ENCODE measurements around the gene MSANTD2.

MSANTD2 gene

DNA sequence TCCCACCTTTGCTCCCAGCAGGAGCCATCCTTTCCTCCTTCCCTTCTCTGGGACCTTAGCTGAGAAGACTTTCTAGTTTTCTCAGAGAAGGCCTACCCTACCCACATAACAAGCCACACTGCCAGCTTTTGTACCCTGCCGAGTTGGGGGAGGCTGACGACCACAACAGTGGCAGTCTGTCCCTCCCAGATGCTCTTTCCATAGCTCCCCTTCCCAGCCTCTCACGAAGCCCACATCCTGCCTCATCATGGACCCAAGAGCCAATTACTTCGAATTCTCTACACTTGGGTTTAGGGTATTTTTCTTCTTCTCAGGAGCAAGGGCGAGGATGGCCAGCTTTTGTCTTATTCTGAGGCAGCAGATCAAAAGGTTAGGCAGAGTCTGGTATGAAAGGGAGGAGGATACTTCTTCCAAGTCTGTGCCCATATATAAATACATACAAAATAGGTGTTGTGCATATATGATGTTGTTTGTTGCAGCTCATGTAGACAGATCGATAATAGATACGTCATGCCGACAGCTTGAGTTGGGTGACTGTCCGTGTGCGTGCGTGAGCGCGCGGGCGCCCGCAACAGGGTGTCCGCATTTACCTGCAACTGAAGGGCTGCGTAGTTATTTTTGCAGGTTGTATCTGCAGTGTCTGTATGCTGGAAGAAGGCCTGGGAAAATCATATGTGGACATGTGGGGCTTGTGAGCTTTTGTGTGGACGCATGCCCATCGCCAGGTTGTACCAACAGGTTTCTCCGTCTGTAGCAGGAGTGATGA lies 61.3 kb downstream of the MSANTD2 start:
- no peak for DNase-seq (ENCODE audit: low read depth)
- peak overlapping the region; percentile 39 for H3K4me3 ChIP-seq (ENCODE audit: low read length)
- TF ChIP-seq, protein P1, sequence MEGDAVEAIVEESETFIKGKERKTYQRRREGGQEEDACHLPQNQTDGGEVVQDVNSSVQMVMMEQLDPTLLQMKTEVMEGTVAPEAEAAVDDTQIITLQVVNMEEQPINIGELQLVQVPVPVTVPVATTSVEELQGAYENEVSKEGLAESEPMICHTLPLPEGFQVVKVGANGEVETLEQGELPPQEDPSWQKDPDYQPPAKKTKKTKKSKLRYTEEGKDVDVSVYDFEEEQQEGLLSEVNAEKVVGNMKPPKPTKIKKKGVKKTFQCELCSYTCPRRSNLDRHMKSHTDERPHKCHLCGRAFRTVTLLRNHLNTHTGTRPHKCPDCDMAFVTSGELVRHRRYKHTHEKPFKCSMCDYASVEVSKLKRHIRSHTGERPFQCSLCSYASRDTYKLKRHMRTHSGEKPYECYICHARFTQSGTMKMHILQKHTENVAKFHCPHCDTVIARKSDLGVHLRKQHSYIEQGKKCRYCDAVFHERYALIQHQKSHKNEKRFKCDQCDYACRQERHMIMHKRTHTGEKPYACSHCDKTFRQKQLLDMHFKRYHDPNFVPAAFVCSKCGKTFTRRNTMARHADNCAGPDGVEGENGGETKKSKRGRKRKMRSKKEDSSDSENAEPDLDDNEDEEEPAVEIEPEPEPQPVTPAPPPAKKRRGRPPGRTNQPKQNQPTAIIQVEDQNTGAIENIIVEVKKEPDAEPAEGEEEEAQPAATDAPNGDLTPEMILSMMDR (IDR thresholded peaks at IDR 0.05; ENCODE audit: insufficient read depth, low read depth, low read length, missing control alignments): no peak

DNA sequence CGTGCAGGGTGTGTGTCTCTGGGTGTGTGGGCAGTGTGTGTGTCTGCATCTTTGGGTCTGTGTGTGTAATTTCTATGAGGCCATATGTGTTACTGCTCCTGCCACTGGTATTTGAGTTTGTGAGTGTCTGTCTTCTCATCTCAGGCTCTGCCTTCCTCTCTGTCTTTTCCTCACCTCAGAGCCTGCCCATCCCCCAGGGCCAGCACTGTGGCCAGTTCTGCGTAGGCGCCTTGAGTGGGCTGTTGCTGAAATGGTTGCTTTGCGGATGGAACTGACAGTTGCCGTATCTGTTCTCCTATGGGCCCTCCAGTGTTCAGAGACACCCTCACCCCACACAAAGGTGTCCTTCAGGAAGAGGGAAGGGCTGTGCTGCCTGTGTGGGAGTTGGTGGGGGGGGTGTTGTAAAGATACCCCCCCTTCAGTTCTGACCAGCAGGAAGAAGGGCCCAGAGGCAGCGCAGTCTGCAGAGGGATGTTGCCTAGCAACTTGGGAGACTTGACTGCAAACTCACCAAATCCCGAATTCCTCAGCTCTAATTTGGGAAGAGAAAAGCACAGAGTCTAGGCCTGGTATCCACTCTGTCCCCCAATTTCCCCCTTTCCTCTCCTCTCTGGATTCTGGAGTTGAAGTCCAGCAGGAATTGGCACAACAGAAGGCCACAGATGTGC lies 62.4 kb downstream of the MSANTD2 start:
- TF ChIP-seq, protein P1 (IDR thresholded peaks at IDR 0.05; ENCODE audit: insufficient read depth, low read depth, low read length, missing control alignments): no peak
- H3K4me3 ChIP-seq (ENCODE audit: low read length): no peak overlapping the region
- DNase-seq (ENCODE audit: low read depth): no peak

DNA sequence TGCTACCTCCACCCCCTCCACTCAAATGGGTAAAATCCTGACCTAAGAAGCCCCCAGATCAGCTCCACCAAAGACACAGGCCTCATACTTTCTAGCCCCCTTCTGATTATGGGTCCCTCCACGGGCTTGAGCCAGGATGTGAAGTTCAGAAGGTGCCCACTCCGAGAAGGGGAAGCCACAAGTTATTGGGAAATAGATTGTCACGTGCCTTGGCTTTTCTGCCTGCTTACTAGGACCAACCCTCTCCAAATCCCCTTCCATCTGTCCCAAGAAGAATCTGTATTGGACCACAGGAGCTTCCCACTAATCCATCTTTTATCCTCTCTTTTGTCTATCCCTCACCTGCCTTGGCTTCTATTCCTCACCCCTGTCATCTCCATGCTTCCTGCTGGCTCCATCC lies 63.5 kb downstream of the MSANTD2 start:
- no peak overlapping the region for H3K4me3 ChIP-seq (ENCODE audit: low read length)
- DNase-seq (ENCODE audit: low read depth): no peak
- TF ChIP-seq, protein P1 (IDR thresholded peaks at IDR 0.05; ENCODE audit: insufficient read depth, low read depth, low read length, missing control alignments): no peak

DNA sequence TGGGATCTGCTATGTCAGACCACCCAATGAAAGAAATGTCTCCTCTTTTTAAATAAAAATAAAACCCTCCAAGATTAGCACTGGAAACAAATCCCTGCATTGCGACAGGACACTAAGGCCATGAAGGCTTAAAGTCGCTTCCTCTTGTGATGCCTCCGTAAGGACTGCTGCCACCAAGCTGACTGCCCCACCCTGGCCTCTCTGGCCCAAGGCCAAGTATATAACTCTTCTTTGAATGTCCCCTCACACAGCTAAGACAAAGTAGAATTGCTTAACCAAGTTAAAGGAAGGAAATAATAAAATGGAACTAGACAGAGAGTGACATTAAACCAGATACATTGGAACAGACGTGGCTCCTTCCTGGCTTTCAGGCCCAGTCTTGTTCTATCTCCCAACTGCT lies 68.0 kb downstream of the MSANTD2 start:
- H3K4me3 ChIP-seq (ENCODE audit: low read length): no peak overlapping the region
- no peak for DNase-seq (ENCODE audit: low read depth)
- TF ChIP-seq, protein P1 (IDR thresholded peaks at IDR 0.05; ENCODE audit: insufficient read depth, low read depth, low read length, missing control alignments): no peak

DNA sequence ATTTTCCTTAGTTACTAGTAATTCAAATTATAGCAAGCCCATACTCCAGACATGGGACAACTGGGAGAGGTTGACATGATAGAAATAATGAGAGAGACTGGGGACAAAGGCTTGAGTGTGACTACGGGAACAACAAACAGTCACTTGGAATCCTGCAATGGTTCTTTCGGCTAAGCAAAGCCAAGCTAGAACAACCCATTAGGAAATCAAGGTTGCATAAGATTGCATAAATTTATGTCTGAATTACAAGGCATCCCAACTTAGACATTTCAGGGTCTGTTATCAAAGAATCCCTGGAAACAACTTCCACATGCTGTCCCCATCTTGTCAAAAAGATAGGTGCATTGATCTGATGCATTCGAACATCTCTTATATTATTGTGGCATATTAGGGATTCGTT lies 70.6 kb downstream of the MSANTD2 start:
- no peak overlapping the region for H3K4me3 ChIP-seq (ENCODE audit: low read length)
- TF ChIP-seq, protein P1 (IDR thresholded peaks at IDR 0.05; ENCODE audit: insufficient read depth, low read depth, low read length, missing control alignments): no peak
- no peak for DNase-seq (ENCODE audit: low read depth)

DNA sequence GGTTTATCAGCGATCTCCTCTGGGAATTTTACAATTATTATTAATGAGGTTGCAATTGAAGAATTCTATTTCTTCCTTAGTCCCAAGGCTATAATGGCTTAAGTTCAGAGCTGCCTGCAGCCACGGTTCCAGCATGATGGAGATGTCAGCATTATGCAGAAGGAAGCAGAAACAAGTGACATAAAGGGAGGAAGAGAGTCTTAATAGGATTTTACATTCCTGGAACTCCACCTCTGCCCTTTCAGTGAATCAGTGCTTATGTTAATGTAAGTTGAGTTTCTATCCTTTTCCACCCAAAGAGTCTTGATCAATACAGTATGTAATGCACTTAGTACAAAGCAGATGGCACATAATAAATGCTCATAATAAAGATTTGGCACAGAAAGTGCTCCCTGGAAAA lies 72.1 kb downstream of the MSANTD2 start:
- H3K4me3 ChIP-seq (ENCODE audit: low read length): no peak overlapping the region
- TF ChIP-seq, protein P1 (IDR thresholded peaks at IDR 0.05; ENCODE audit: insufficient read depth, low read depth, low read length, missing control alignments): no peak
- DNase-seq (ENCODE audit: low read depth): no peak

All from epithelial cell of esophagus (primary cell).